ENCODE measurements around the gene LCTL.
A peak's percentile ranks its signal among the peaks of the same experiment; 100 is the strongest.

LCTL gene

DNA sequence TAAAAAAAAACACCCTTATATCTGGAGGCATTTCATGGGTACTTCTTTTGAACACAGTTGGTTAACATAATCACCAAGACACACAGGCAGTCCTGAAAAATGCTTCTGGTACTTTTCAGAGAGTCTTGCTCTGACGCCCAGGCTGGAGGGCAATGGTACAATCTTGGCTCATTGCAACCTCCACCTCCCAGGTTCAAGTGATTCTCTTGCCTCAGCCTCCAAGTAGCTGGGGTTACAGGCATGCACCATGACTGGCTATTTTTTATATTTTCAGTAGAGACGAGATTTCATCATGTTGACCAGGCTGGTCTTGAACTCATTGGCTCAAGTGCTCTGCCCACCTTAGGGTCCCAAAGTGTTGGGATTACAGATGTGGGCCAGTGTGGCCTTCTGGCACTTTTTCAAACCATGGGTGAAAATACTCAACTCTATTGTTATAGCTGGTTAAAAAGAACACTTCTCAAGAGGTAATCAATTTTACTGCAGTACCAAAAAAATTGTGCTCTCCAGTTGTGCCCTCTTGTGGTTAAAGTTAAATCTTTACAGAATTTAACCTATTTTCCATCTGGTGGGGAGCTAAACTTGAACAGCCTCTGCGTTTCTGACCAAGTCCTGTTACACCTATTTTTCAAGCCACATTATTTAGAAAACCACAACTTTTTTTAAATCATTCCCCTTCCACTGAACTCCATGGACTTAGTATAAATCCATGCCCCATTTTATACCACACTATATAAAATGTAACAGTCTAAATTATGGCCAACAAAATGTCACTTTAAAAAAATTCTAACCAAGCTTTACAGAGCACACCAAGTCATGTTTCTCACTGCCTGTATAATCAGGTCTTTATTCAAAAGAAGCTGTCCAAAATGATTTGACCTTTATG, 67.1 kb downstream of the LCTL start:
- ChIA-PET POLR2A (ENCODE audit: low non-redundant PET) (no interaction called here), CTCF (interaction anchor here (0.6 to 3.3 kb wide), 5 partner anchors 14 to 112 kb away, joined by 3 to 31 read pairs (median 5); partner anchors contain the start of gene MAP2K1)
- TF ChIP-seq, protein P1, sequence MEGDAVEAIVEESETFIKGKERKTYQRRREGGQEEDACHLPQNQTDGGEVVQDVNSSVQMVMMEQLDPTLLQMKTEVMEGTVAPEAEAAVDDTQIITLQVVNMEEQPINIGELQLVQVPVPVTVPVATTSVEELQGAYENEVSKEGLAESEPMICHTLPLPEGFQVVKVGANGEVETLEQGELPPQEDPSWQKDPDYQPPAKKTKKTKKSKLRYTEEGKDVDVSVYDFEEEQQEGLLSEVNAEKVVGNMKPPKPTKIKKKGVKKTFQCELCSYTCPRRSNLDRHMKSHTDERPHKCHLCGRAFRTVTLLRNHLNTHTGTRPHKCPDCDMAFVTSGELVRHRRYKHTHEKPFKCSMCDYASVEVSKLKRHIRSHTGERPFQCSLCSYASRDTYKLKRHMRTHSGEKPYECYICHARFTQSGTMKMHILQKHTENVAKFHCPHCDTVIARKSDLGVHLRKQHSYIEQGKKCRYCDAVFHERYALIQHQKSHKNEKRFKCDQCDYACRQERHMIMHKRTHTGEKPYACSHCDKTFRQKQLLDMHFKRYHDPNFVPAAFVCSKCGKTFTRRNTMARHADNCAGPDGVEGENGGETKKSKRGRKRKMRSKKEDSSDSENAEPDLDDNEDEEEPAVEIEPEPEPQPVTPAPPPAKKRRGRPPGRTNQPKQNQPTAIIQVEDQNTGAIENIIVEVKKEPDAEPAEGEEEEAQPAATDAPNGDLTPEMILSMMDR (conservative IDR thresholded peaks at IDR 0.05; ENCODE audit: low read depth), result peak; percentile 44; the same call in 1 of the 2 replicates
- peak overlapping the region; percentile 82 for H3K27ac ChIP-seq
- no peak for DNase-seq (ENCODE audit: low spot score)

Data from RWPE1 (cell line).